ENCODE measurements around the gene FBXO21. TPM values are rescaled to one million over a fixed set of nuclear protein-coding genes. Genes with fewer than 3 reads are reported as not detected.

FBXO21 gene
- total and polyA plus RNA-seq, 2 experiments from 2014 or later = 32.3 to 43.9 TPM

DNA sequence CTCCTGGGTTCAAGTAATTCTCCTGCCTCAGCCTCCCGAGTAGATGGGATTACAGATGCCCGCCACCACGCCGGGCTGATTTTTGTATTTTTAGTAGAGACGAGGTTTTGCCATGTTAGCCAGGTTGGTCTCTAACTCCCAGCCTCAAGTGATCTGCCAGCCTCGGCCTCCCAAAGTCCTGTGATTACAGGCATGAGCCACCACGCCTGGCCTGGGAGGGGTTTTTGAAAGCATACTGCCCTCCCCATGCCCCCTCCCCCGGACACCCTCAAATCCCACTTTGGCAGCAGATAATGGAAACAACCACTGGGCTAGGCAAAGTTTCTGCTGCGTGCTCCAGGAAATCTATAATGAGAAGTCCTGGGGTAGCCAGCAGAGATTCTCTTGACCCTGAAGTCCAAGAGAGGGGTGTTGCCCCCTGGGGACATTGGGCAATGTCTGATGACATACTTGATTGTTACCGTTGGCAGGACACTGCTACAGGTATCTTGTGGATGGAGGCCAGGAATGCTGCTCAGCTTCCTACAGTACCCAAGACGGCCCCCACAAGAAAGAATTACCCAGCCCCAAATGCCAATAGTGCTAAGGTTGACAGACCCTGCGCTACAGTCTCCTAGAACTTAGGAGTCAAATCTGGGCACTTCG lies 18.7 kb upstream of the FBXO21 start:
- WGBS, 2 experiments (ENCODE audit: low coverage in 1 of 2, low lambda C conversion rate in 2 of 2, missing lambda C conversion rate in 2 of 2) = 61 to 62% methylated on average over 13 of the region's 13 CpGs
- TF ChIP-seq EZH2phosphoT487 (IDR thresholded peaks at IDR 0.05; ENCODE audit: insufficient read depth, low read depth) (no peak), EZH2 (IDR thresholded peaks at IDR 0.05; ENCODE audit: insufficient read depth, poor library complexity, severe bottlenecking) (no peak)
- H3K4me1 ChIP-seq (ENCODE audit: insufficient read depth) = no peaks in the 10 kb centered on the region
- peaks cover 10% of the 10 kb centered on the region for H3K27me3 ChIP-seq (replicated peaks; ENCODE audit: insufficient read depth)
- H3K79me2 ChIP-seq (ENCODE audit: insufficient read depth) = no peaks in the 10 kb centered on the region
- H3K9me3 ChIP-seq (ENCODE audit: low read depth) = no peaks in the 10 kb centered on the region
- no peaks in the 10 kb centered on the region for H3K36me3 ChIP-seq (ENCODE audit: low read depth)
- no peak overlapping the region for H2AFZ ChIP-seq
- no peak overlapping the region for H3K27ac ChIP-seq
- H4K20me1 ChIP-seq (ENCODE audit: insufficient read depth) = no peaks in the 10 kb centered on the region
- DNase-seq = no peak
- no peak overlapping the region for H3K4me2 ChIP-seq (ENCODE audit: unreplicated experiment)
- H3F3A ChIP-seq (ENCODE audit: insufficient read depth) = no peaks in the 10 kb centered on the region
- in situ Hi-C loops (cut with MboI) = no loop called here
- no peak overlapping the region for H3K9ac ChIP-seq
- H3K4me3 ChIP-seq = no peak overlapping the region
- H3K9me2 ChIP-seq (ENCODE audit: insufficient read depth) = no peaks in the 10 kb centered on the region

DNA sequence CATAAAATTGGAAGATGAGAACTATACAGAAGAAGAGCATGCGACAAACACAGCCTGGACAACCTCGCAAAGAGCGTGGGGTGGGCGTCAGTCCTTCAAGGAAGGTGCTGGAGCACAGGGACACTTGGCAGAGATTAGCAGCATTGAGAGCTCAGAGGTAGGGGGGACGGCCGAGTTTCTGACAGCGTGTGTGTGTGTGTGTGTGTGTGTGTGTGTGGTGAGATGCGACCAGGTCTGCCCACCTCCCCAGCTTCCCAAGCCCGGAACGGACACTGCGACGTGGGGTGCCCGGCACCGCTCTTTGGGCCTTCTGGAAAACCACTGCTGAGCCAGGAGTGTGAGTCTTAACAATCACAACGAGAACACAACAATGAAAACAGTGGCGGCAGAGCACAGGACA lies 17.9 kb upstream of the FBXO21 start:
- Histone ChIP-seq H3K4me2 (ENCODE audit: unreplicated experiment) (no peak overlapping the region), H3K27me3 (replicated peaks; ENCODE audit: insufficient read depth) (peaks cover 7% of the 10 kb centered on the region), H3K27ac (no peak overlapping the region), H3K9ac (no peak overlapping the region), H3K9me2 (ENCODE audit: insufficient read depth) (no peaks in the 10 kb centered on the region), H4K20me1 (ENCODE audit: insufficient read depth) (no peaks in the 10 kb centered on the region), H3K4me3 (no peak overlapping the region), H3F3A (ENCODE audit: insufficient read depth) (no peaks in the 10 kb centered on the region), H3K36me3 (ENCODE audit: low read depth) (no peaks in the 10 kb centered on the region), H3K9me3 (ENCODE audit: low read depth) (no peaks in the 10 kb centered on the region), H2AFZ (no peak overlapping the region), H3K79me2 (ENCODE audit: insufficient read depth) (no peaks in the 10 kb centered on the region), H3K4me1 (ENCODE audit: insufficient read depth) (no peaks in the 10 kb centered on the region)
- no peak for TF ChIP-seq EZH2 (IDR thresholded peaks at IDR 0.05; ENCODE audit: insufficient read depth, poor library complexity, severe bottlenecking)
- no peak for TF ChIP-seq EZH2phosphoT487 (IDR thresholded peaks at IDR 0.05; ENCODE audit: insufficient read depth, low read depth)
- DNase-seq = no peak
- in situ Hi-C loops (cut with MboI) = no loop called here
- 60 to 66% methylated on average over 16 of the region's 16 CpGs for WGBS, 2 experiments (ENCODE audit: low coverage in 1 of 2, low lambda C conversion rate in 2 of 2, missing lambda C conversion rate in 2 of 2)

DNA sequence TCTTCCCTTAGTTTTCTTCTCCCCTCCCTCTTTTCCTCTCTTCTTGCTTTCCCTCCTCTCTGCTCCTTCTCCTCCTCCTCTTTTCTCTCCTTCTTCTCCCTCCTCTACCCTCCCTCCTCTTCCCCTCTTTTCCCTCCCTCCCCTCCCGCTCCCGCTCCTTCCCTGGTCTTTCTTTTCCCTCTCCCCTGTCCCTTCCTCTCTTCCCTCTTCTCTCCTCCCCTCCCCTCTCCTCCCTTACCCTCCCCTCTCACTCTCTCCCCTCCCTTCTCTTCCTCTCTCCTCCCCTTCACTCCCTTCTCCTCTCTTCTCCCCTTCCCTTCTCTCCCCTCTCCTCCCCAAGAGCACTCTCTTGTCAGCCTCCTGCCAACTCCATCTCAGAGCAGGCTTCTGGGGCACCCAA lies 17.4 kb upstream of the FBXO21 start:
- no peak overlapping the region for H3K27ac ChIP-seq
- H3K4me2 ChIP-seq (ENCODE audit: unreplicated experiment) = no peak overlapping the region
- H3K9ac ChIP-seq = no peak overlapping the region
- H3K27me3 ChIP-seq (replicated peaks; ENCODE audit: insufficient read depth) = peaks cover 3% of the 10 kb centered on the region; the same call in 1 of the 2 replicates
- H3K9me2 ChIP-seq (ENCODE audit: insufficient read depth) = no peaks in the 10 kb centered on the region
- H3K79me2 ChIP-seq (ENCODE audit: insufficient read depth) = no peaks in the 10 kb centered on the region
- H4K20me1 ChIP-seq (ENCODE audit: insufficient read depth) = no peaks in the 10 kb centered on the region
- no peaks in the 10 kb centered on the region for H3K9me3 ChIP-seq (ENCODE audit: low read depth)
- WGBS, 2 experiments (ENCODE audit: low coverage in 1 of 2, low lambda C conversion rate in 2 of 2, missing lambda C conversion rate in 2 of 2) = 72 to 73% methylated on average over 2 of the region's 2 CpGs
- no peak for TF ChIP-seq EZH2phosphoT487 (IDR thresholded peaks at IDR 0.05; ENCODE audit: insufficient read depth, low read depth)
- no peak for TF ChIP-seq EZH2 (IDR thresholded peaks at IDR 0.05; ENCODE audit: insufficient read depth, poor library complexity, severe bottlenecking)
- H3K36me3 ChIP-seq (ENCODE audit: low read depth) = no peaks in the 10 kb centered on the region
- no peak for DNase-seq
- H3K4me3 ChIP-seq = no peak overlapping the region
- no peak overlapping the region for H2AFZ ChIP-seq
- in situ Hi-C loops (cut with MboI) = no loop called here
- H3K4me1 ChIP-seq (ENCODE audit: insufficient read depth) = no peaks in the 10 kb centered on the region
- H3F3A ChIP-seq (ENCODE audit: insufficient read depth) = no peaks in the 10 kb centered on the region

DNA sequence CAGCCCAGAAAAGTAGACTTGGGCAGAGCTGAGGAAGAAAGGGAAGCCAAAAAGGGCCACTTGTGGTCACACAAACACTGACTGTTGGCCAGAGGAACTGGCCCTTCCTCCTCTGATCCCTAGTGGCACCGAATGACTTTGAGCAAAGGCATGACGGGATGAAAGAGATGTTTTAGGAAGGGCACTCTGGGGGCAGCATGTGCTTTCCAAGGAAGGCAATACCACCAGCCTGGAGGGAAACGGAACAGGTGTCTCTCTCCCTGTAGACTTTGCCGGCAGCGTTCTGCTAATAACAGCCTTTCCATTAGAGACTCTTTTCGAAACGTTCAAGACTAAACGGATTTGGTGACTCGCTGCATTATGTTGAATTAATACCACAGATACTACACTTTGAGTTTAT lies 12.3 kb upstream of the FBXO21 start:
- H3K27ac ChIP-seq = no peak overlapping the region
- no peaks in the 10 kb centered on the region for H3K4me1 ChIP-seq (ENCODE audit: insufficient read depth)
- WGBS, 2 experiments (ENCODE audit: low coverage in 1 of 2, low lambda C conversion rate in 2 of 2, missing lambda C conversion rate in 2 of 2) = 70 to 73% methylated on average over 9 of the region's 9 CpGs
- in situ Hi-C loops (cut with MboI) = no loop called here
- no peak overlapping the region for H2AFZ ChIP-seq
- no peak overlapping the region for H3K4me3 ChIP-seq
- H3K9ac ChIP-seq = no peak overlapping the region
- no peak overlapping the region for H3K4me2 ChIP-seq (ENCODE audit: unreplicated experiment)
- DNase-seq = no peak
- H3K79me2 ChIP-seq (ENCODE audit: insufficient read depth) = no peaks in the 10 kb centered on the region
- no peaks in the 10 kb centered on the region for H3K9me2 ChIP-seq (ENCODE audit: insufficient read depth)
- no peaks in the 10 kb centered on the region for H3K9me3 ChIP-seq (ENCODE audit: low read depth)
- no peaks in the 10 kb centered on the region for H4K20me1 ChIP-seq (ENCODE audit: insufficient read depth)
- TF ChIP-seq EZH2 (IDR thresholded peaks at IDR 0.05; ENCODE audit: insufficient read depth, poor library complexity, severe bottlenecking) = no peak
- no peaks in the 10 kb centered on the region for H3F3A ChIP-seq (ENCODE audit: insufficient read depth)
- no peaks in the 10 kb centered on the region; the same call in 1 of the 2 replicates for H3K27me3 ChIP-seq (replicated peaks; ENCODE audit: insufficient read depth)
- H3K36me3 ChIP-seq (ENCODE audit: low read depth) = no peaks in the 10 kb centered on the region
